ENCODE data around the gene ARID1B.

Gene ARID1B

GRCh38 chr6:156794546-156795354 is 17.6 kb downstream of the ARID1B start:
- no peak for DNase-seq

DNA sequence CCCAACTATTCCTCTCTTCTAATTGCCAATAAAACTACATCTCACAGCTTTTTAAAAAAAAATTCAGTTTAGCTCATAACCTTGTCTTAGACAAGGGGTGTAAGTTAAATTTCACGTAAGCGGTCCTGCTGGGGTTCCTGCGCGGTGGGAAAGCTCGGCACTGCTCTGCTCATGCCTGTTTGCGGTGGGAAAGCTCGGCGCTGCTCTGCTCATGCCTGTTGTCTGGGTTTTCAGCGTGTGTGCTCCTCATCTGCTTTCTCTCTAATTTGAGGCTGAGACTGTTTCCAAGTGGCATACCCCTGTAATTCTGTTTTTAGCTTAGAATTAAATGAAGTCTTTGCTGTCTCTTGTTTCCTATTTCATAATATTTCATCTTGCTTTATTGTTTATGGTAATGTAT is 18.6 kb downstream of the ARID1B start:
- no peak for DNase-seq

GRCh38 chr6:156796627-156797026 is 19.4 kb downstream of the ARID1B start:
- DNase-seq, result no peak

DNA sequence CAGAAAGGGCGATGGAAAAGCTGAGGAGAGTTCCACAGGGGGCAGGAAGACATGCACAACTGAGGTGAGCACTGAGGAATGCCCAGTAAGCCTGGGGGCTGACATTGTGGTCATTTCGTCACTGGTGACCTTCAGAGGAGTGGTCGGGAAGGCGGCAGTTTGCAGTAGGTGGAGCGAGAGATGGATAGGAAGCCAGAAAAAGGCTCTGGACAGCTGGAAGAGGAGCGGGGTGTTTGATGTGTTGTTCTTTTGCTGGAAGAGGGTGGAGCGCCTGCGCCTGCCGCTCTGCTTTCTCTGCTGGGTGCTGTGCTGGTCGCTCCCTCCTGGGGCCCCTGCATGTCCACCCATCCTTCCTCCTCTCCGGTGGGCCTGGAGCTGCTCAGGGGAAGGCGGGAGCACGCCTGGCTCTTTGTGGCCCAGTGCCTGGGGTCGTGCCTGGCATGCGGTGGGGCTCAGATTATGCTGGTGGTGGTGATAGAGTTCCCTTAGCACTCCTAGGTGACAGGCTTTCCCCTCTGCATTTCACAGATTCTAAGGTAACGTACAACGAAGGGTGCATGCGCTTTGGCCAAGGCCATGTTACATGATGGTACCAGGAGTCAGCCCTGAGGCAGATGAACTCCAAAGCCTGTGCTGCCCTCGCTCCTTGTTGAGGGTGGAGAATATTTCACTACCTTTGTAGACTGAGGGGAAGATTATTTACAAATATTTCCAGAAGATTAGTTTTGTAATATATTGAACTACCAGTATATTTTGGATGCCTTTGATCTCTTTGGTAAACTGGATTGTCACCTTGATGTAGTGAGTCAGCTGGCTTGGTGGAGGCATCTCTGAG is 20.9 kb downstream of the ARID1B start:
- DNase-seq, result no peak

GRCh38 chr6:156801712-156802111 is 24.5 kb downstream of the ARID1B start:
- no peak for DNase-seq

GRCh38 chr6:156803353-156803752 is 26.2 kb downstream of the ARID1B start:
- DNase-seq, result no peak

DNA sequence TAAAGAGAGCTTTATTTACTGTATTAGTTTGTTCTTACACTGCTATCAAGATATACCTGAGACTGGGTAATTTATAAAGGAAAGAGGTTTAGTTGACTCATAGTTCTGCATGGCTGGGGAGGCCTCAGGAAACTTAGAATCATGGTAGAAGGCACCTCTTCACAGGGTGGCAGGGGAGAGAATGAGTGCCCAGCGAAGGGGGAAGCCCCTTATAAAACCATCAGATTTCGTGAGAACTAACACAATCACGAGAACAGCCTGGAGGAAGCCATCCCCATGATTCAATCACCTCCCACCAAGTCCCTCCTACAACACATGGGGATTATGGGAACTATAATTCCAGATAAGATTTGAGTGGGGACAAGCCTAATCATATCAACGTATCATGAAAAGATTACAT is 27.2 kb downstream of the ARID1B start:
- DNase-seq, result no peak

DNA sequence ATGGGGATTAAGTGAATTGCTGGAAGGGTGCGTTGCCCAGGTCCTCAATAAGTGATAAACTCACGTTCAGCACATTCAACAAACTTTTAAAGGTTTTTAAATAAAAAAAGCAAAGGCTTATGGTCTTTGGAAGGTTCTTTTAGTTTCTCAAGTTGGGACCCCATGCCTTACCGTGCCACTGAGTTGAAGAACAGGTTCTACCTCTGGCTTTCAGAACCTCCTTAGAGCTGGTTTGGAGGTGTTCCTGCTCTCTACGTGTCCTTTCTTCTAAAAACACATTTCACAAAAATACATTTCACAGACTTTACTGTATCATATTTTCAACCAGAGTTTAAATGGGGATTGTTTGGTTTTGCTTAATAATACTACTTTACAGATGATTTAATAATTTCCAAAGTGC is 29.0 kb downstream of the ARID1B start:
- DNase-seq, result no peak

- no peak for DNase-seq
These were observed 29.9 kb downstream of the ARID1B start for GRCh38 chr6:156807028-156807427.

DNA sequence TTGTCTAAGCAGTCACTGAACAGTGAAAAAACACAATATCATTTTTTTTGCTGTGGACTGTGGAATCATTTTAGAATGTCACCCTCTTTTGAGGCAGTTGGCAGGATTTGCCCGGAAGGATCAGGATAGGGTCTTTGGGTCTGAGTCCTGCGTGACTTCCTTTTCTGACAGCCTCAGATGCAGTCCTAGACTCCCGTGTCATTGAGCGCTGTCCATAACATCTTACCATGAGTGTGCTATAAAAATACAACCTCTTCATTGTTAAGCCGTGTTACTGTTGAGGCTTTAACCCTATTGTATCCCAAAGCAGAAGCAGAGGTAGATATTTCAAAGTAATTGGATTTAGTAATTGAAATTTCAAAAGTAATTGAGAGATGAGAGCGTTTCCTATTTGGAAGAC is 30.6 kb downstream of the ARID1B start:
- no peak for DNase-seq

- DNase-seq, result no peak
These were observed 31.1 kb downstream of the ARID1B start for GRCh38 chr6:156808287-156808686.

GRCh38 chr6:156809034-156809433 is 31.9 kb downstream of the ARID1B start:
- peak; percentile 41 for DNase-seq

DNA sequence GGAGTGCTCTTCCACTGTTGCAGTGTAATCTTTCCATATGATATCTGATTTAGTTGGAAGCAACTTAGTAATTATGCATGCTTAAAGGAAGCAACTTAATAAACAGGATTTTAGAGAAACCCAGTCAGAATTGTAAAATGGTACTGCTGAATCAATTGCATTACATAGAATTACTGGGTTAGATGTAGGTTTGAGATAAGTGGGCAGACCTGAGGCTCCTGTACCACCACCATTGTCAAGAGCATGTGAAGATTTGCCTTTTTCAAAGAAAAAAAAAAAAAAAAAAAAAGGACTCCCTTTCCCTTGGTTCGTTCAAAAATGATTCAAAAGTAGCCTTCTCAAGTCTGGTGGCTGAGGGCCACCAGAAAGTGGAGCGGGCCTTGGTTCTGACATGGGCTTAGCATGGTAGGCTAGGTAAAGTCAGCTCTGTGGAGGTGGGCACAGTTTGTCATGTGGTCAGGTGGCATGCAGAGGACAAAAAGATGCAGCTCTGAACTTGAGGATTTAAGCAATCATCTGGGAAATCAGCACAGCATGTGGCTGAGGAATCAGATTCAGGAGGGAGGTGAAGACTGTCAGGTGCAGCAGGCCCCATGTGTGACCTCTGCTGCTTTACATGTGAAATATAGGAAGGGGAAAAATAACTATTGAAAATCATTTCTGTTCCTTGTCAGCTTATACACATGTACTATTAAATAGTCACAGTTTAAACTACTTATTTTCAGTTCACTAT is 32.4 kb downstream of the ARID1B start:
- DNase-seq, result no peak

- DNase-seq, result no peak
These were observed 36.9 kb downstream of the ARID1B start for GRCh38 chr6:156814036-156814581.

- no peak for DNase-seq
These were observed 39.3 kb downstream of the ARID1B start for GRCh38 chr6:156816505-156816904.

- no peak for DNase-seq
These were observed 43.1 kb downstream of the ARID1B start for GRCh38 chr6:156820089-156820798.

DNA sequence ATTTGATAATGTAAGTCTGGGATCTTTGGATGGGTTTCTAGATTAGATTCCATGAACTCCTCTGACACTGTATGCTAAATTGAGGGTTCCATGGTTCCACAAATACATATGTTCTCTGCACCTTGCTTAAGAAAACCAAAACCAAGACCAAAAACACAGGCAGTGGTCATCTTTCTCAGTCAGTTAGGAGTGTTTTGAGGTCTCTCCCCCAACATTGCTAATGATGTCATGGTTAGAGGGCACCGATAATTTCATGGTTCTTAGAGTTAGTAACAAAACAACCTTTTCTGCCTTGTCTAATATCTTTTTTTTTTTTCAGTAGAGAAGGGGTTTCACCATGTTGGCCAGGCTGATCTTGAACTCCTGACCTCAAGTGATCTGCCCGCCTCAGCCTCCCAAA is 44.5 kb downstream of the ARID1B start:
- no peak for DNase-seq

- no peak for DNase-seq
These were observed 45.6 kb downstream of the ARID1B start for GRCh38 chr6:156822747-156823206.

DNA sequence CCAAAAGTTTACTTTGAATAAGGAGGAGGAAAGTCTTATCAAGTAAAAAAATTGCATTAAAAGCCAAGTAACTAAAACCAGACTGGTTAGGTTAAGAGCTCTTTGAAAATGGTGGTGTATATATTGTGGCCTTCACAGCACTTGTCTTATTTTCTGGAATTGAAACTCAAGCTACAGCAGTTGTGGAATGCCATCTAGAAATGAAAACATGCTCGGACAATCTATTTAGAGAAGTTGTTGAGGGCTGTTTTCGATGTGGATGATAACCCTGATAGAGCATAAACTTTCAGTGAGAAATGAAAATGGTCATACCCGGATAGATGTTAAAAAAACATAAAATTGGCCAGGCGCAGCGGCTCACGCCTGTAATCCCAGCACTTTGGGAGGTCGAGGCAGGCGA is 47.0 kb downstream of the ARID1B start:
- no peak for DNase-seq

GRCh38 chr6:156825475-156825874 is 48.3 kb downstream of the ARID1B start:
- peak; percentile 28 for DNase-seq

GRCh38 chr6:156826290-156826955 is 49.2 kb downstream of the ARID1B start:
- no peak for DNase-seq

DNA sequence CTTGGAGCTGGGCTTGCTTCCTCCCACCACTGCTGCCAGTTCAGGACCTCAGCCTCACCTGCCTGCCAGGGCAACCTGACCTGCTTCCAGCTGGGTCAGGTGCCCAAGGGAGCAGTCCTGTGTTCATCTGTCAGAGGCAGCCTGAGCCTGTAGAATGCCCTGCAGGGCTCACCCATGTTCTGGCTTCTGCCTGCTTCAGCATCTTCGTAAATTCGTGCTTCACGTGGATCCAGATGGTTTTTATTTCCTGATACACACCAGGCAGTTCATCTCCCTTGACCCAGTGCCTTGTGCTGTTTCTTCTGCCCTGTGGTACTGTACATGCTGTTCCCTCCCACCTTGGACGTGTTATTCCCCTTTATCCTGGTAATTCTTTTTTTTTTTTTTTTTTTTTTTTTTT is 50.2 kb downstream of the ARID1B start:
- DNase-seq, result peak; percentile 31

All from EL (cell line).